Activated effector memory CD4-positive, alpha-beta T cell treated with anti-CD3 and anti-CD28 coated beads, Interleukin-2, amount 50 U/mL, for 16 hours (primary cell): ENCODE data around the gene UBL5.

Source experiments
- DNase-seq: peaks from one replicate; pipeline ENCODE4 v3.0.0-alpha.2; 2020

The UBL5 gene

GRCh38 chr19:9857076-9857721 lies 29.5 kb downstream of the UBL5 start:
- no peak for DNase-seq

GRCh38 chr19:9857920-9858746 lies 30.4 kb downstream of the UBL5 start:
- peak; percentile 66 for DNase-seq

- no peak for DNase-seq
Measured at GRCh38 chr19:9858766-9859165, 31.0 kb downstream of the UBL5 start.

GRCh38 chr19:9860407-9860806 lies 32.7 kb downstream of the UBL5 start:
- no peak for DNase-seq

- DNase-seq: no peak
Measured at GRCh38 chr19:9861503-9861902, 33.8 kb downstream of the UBL5 start.

GRCh38 chr19:9862938-9863337 lies 35.2 kb downstream of the UBL5 start:
- no peak for DNase-seq

- DNase-seq: no peak
Measured at GRCh38 chr19:9863759-9864158, 36.0 kb downstream of the UBL5 start.

GRCh38 chr19:9865732-9866501 lies 38.2 kb downstream of the UBL5 start:
- DNase-seq: peak; percentile 66

GRCh38 chr19:9868983-9869617 lies 41.4 kb downstream of the UBL5 start:
- DNase-seq: no peak

GRCh38 chr19:9871626-9872338 lies 44.1 kb downstream of the UBL5 start:
- no peak for DNase-seq

GRCh38 chr19:9872618-9873242 lies 45.0 kb downstream of the UBL5 start:
- DNase-seq: no peak

GRCh38 chr19:9875031-9875627 lies 47.4 kb downstream of the UBL5 start:
- no peak for DNase-seq

- no peak for DNase-seq
Measured at GRCh38 chr19:9875796-9876195, 48.1 kb downstream of the UBL5 start.

GRCh38 chr19:9877780-9878510 lies 50.2 kb downstream of the UBL5 start:
- no peak for DNase-seq

GRCh38 chr19:9878511-9879196 lies 50.9 kb downstream of the UBL5 start:
- DNase-seq: no peak
